Keratinocyte (primary cell): Measurements from ENCODE around the gene SS18L1.

Source experiments
- CTCF ChIP-seq, 3 experiments: IDR thresholded peaks in 1 of 3; conservative IDR thresholded peaks in 1 of 3; optimal IDR thresholded peaks in 1 of 3; 2 replicates in 2 of 3; 3 replicates in 1 of 3; pipeline versions ENCODE3 to v1.5.1; 2011; ENCODE audit warnings: low read length in 3 of 3, mild to moderate bottlenecking in 3 of 3, moderate library complexity in 2 of 3, control low read depth in 1 of 3, inconsistent platforms in 1 of 3; ENCODE audit not compliant: insufficient read depth in 2 of 3; ENCODE audit errors: extremely low read depth in 1 of 3
- EZH2 ChIP-seq: IDR thresholded peaks from one replicate; pipeline ENCODE4 v1.6.1; 2012; ENCODE audit warnings: inconsistent platforms, mild to moderate bottlenecking, low read length, moderate library complexity

- TF ChIP-seq CTCF (optimal IDR thresholded peaks at IDR 0.05 in 1 of 3, IDR thresholded peaks at IDR 0.05 in 1 of 3, conservative IDR thresholded peaks at IDR 0.05 in 1 of 3; ENCODE audit: extremely low read depth in 1 of 3, insufficient read depth in 2 of 3, low read length in 3 of 3): no peak
- no peak for TF ChIP-seq EZH2
Observed at GRCh38 chr20:62202083-62202395, 58.5 kb downstream of the SS18L1 start.
